Hematopoietic multipotent progenitor cell (in vitro differentiated cells): ENCODE measurements around the gene C2CD3. TPM values are rescaled to one million over a fixed set of nuclear protein-coding genes. Genes with fewer than 3 reads are reported as not detected.
"Not testable (repeated sequence)": the region's sequence is repeated elsewhere in the genome, so short reads cannot be mapped to it uniquely, and the experiment has no call there.

Experiments used
- DNase-seq, 3 donors: peaks; one replicate each; pipeline ENCODE4 v3.0.0-alpha.2; 2011 to 2015; ENCODE audit warnings: low read depth in 2 of 3, low spot score in 2 of 3
- total RNA-seq: library from RNA; depleted of rRNA; stranded (reverse); fragments of >200 nt; gene quantifications from one replicate; pipeline ENCODE4 v1.2.3, GENCODE V29; 2012

C2CD3 gene
- total RNA-seq, 1 donor: 21.3 TPM

GRCh38 chr11:73990730-73991129 lies 180.1 kb downstream of the C2CD3 start:
- no peak for DNase-seq

DNA sequence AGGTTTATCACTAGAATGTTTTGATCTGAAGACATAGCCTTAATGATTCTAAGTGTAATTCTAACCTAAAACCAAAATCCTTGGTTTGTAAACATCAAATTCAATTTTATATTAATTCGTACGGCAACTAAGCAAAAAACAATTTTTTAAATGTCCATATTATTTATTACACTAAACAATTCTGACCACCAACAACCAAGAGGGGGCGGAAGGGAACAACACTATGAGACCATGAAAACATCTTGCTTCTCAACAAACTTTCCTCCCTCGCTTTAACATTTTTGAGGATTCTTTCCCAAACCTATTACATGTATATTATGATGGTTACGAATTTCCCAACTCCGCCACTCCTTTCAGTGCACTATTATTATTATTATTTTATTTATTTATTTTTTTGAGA lies 181.6 kb downstream of the C2CD3 start:
- peak in 1 of 3 donors; percentile 51 for DNase-seq

DNA sequence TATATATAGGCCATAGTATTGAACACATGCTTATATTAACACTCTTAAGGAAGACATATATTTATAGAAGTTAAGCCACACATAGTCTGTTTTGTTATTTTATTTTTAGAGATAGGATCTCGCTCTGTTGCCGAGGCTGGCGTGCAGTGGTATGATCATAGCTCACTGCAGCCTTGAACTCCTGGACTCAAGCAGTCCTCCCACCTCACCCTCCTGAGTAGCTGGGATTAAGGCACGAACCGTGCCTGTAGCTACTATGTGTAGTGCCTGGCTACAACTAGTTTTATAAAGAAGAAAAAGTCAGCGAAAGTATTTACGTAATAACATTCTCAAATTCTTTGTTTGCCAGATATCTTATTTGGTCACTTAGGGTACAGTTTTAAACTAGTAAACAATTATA lies 182.6 kb downstream of the C2CD3 start:
- DNase-seq: no peak

- not testable (repeated sequence) for DNase-seq
Measured at GRCh38 chr11:73985661-73986060, 185.1 kb downstream of the C2CD3 start.

GRCh38 chr11:73983741-73984538 lies 186.9 kb downstream of the C2CD3 start:
- peak in 1 of 3 donors; percentile 52 for DNase-seq

- peak; percentile 75 to 99 (median 98) for DNase-seq
Measured at GRCh38 chr11:73982990-73983740, 187.6 kb downstream of the C2CD3 start.

GRCh38 chr11:73982595-73982989 lies 188.2 kb downstream of the C2CD3 start, which contains the start of gene UCP2:
Gene UCP2, minus strand, starts transcription at chr11:73982843. Its CDS starts 4,465 bp downstream, at chr11:73978378.
- DNase-seq: peak in 2 of 3 donors; percentile 62 to 81

- no peak for DNase-seq
Measured at GRCh38 chr11:73981051-73981805, 189.6 kb downstream of the C2CD3 start.

DNA sequence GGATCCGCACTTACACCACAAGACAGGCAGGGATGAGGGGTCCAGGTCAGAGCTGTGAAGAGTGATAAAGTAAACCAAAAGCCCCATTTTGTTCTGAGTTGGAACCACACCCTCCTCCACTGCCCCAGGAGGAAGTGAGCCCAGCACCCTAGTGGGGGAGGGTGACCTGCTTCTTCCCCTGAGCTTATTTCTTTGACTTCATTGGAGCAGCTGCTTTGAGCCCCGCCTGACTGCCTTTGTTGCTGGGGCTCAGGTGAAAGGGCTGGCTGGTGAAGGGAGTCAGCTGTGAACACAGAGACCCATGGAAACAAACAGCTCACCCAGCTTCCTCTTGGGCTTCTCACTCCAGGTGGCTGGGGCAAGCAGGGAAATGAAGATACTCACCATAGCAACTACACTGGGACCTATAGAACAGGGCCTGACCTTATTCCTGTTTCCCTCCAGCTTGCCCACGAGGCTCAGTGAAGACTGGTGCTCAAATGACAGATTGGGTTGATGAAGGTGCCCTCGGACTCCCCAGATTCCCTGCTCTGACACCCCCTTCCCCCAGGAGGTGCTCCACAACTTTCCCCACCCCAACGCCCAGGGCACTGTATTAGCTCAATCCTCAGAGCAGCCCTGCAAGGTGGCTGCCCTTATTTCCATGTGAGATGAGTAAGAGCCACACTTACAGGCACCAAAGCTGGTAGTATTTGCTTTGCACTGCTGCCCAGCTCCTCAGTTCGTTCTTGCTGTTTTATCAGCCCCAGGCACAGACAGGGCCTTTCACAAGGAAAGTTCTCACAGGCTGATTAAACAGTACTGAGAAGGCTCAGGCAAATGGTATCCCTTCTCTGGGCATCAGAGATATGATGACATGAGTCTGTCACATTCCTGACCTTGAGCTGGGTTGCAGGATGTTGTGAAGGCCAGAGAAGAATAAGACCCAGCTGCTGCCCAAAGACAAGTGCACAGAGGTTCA lies 190.5 kb downstream of the C2CD3 start:
- peak in 2 of 3 donors; percentile 88 to 97 for DNase-seq

DNA sequence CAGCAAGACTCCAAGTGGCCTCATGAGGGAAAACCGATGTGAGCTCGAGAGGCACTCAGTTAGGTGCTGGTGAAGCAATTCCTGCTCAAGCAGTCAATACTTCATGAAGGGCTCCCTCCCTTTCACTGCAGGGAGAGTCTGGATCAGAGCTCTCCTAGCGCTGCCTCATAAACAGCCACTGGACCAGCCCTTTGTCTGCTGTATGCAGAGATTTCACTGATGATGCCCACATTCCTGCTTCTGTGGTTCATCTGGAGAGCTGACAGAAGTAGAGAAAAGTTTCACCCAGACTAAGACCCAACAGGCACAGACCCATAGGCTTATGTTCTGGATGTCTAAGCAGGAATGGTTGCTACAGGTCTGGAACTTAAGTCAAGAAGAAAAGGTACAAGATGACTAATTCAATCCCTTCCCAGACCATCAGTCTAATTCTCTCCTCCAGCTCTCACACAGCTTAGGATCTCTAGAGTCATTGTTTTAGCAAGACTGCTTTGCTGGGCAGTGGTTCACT lies 192.2 kb downstream of the C2CD3 start:
- no peak for DNase-seq

DNA sequence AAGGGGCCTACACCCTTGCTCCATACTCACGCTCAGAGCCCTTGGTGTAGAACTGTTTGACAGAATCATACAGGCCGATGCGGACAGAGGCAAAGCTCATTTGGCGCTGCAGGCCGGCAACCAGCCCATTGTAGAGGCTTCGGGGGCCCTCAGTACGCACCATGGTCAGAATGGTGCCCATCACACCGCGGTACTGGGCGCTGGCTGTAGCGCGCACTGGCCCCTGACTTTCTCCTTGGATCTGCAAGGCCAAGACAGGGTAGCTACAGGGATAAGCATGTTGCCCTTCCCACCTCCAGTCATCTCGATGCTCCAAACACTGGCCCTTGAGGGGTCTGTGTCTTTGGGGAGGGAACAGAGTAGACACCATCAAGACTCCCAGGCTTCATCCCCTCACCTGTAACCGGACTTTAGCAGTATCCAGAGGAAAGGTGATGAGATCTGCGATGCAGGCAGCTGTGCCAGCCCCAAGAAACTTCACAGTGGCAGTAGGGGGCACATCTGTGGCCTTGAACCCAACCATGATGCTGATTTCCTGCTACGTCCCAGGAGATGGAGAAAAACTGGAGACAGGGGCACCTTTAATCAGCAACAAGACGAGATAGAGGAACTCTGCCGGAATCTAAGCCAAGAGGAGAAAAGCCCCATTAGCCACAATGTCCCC lies 192.8 kb downstream of the C2CD3 start:
- no peak for DNase-seq

GRCh38 chr11:73976451-73977151 lies 194.2 kb downstream of the C2CD3 start:
- no peak for DNase-seq

- DNase-seq: no peak
Measured at GRCh38 chr11:73975479-73975757, 195.4 kb downstream of the C2CD3 start.

DNA sequence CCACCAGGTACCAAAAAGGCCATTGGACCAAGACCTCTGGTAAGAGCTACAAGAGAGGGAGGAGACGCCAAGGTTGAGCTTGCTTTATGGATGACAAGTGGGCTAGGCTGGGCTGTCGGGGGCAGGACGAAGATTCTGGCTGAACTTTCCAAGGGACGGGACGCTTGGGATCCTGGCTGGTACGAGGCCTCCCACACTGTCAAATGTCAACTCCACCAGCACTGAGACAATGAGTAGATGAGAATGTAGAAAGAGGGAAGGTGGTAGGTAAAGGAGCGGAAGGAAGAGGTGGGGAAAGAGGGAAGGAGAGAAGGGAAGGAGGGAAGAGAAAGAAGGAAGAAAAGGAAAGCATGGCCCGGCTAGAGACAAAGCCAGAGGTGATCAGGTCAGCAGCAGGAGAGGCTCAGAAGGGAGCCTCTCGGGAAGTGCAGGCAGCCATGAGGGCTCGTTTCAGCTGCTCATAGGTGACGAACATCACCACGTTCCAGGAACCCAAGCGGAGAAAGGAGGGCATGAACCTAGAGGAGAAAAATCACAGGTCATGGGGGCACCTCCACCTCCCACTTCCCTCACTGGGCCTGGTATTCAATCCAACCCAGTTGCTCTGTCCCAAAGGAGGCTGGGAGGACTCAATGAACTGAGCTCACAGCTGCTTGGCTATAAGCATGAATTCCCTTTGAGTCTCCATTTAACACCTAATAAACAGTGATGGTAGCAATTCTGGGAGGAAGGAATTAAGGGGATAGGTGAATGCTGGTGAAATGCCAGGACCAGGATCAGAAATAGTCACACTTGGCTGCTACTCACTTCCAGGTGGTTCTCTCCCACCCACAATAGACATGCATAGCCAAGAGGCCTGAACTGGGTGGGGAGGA lies 196.0 kb downstream of the C2CD3 start:
- no peak for DNase-seq

- DNase-seq: no peak
Measured at GRCh38 chr11:73972620-73973449, 198.0 kb downstream of the C2CD3 start.

GRCh38 chr11:73972187-73972586 lies 198.6 kb downstream of the C2CD3 start:
- no peak for DNase-seq

GRCh38 chr11:73971175-73971719 lies 199.6 kb downstream of the C2CD3 start:
- DNase-seq: no peak
